ENCODE results near the gene SMC6.

SMC6 gene

DNA sequence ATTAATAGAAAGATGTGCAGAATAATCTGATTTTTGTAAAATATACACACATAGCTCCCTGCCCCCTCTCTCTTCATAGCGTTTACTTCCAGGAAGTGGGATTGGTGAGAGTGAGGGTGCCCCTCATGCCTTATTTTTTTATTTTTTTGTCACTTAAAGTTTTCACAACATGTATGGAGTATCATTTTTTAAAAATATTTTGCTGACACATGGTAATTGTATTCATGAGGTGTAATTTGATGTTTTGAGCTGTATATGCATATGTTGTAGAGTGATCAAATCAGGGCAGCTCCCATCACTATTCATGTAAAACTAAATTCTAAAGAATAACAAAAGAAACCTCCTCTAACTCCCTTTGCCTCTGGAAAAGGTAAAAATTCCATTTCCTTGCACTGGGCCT lies 138.5 kb downstream of the SMC6 start:
- no peak overlapping the region for H3K4me3 ChIP-seq (ENCODE audit: low read length)
- DNase-seq (ENCODE audit: low read depth): no peak
- TF ChIP-seq, protein P1, sequence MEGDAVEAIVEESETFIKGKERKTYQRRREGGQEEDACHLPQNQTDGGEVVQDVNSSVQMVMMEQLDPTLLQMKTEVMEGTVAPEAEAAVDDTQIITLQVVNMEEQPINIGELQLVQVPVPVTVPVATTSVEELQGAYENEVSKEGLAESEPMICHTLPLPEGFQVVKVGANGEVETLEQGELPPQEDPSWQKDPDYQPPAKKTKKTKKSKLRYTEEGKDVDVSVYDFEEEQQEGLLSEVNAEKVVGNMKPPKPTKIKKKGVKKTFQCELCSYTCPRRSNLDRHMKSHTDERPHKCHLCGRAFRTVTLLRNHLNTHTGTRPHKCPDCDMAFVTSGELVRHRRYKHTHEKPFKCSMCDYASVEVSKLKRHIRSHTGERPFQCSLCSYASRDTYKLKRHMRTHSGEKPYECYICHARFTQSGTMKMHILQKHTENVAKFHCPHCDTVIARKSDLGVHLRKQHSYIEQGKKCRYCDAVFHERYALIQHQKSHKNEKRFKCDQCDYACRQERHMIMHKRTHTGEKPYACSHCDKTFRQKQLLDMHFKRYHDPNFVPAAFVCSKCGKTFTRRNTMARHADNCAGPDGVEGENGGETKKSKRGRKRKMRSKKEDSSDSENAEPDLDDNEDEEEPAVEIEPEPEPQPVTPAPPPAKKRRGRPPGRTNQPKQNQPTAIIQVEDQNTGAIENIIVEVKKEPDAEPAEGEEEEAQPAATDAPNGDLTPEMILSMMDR (IDR thresholded peaks at IDR 0.05; ENCODE audit: insufficient read depth, low read depth, low read length, missing control alignments): no peak

DNA sequence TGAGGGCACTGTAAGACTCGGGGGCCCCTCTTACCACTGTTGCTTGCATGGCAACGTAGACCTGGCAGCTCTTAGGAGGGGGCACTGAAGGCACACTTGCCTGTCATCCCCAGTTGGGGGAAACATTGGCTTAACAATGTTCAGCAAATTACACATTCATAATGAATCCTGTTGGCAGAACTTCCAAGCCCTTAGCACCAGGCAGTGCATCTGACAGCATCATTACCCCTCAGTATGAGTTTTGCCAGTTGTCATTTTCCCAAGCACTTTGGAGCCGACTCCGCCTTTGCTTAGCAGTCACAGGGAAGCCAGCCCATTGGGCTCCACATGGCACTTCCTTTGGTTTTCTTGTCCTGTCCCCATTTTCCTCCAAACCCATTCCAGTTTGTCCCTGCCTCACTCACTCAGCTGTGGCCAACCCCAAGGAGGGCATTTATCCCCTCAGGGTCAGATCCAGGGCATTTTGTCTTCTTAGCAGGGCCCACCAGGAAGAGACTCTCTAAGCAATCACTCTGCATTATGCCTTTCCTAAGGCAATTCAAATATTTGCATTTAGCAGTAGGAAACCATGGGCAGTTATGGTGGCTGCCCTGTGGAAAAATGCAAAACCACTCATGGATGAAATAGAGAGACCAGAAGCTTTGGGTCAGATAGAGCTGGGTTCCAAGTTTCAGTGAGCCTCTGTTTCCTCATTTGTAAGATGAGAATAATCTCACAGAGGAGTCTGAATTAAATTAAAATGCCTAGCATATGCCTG lies 139.3 kb downstream of the SMC6 start:
- TF ChIP-seq, protein P1 (IDR thresholded peaks at IDR 0.05; ENCODE audit: insufficient read depth, low read depth, low read length, missing control alignments): no peak
- no peak for DNase-seq (ENCODE audit: low read depth)
- no peak overlapping the region for H3K4me3 ChIP-seq (ENCODE audit: low read length)

Data from epithelial cell of esophagus (primary cell).